Measurements from ENCODE around the gene ARHGEF38. TPM values are rescaled to one million over a fixed set of nuclear protein-coding genes. Genes with fewer than 3 reads are reported as not detected.

ARHGEF38 gene
- total RNA-seq, 1 donor from 2014 or later = 0.69 TPM

Other genes with a start within 250 kb of the ARHGEF38 start
- 83.4 to 91.2 TPM (median 85.7 TPM) in 3 replicates for gene PPA2, start 78.6 kb upstream of the ARHGEF38 start, total RNA-seq
- gene INTS12, start 156.1 kb downstream of the ARHGEF38 start, total RNA-seq = 19.1 to 23.6 TPM (median 22.1 TPM) in 3 replicates
- gene GSTCD, start 156.2 kb downstream of the ARHGEF38 start, total RNA-seq = 20.1 to 20.5 TPM (median 20.3 TPM) in 3 replicates